ENCODE data around the gene EFCAB12.
"Not testable (repeated sequence)": the region's sequence is repeated elsewhere in the genome, so short reads cannot be mapped to it uniquely, and the experiment has no call there.

EFCAB12 gene

DNA sequence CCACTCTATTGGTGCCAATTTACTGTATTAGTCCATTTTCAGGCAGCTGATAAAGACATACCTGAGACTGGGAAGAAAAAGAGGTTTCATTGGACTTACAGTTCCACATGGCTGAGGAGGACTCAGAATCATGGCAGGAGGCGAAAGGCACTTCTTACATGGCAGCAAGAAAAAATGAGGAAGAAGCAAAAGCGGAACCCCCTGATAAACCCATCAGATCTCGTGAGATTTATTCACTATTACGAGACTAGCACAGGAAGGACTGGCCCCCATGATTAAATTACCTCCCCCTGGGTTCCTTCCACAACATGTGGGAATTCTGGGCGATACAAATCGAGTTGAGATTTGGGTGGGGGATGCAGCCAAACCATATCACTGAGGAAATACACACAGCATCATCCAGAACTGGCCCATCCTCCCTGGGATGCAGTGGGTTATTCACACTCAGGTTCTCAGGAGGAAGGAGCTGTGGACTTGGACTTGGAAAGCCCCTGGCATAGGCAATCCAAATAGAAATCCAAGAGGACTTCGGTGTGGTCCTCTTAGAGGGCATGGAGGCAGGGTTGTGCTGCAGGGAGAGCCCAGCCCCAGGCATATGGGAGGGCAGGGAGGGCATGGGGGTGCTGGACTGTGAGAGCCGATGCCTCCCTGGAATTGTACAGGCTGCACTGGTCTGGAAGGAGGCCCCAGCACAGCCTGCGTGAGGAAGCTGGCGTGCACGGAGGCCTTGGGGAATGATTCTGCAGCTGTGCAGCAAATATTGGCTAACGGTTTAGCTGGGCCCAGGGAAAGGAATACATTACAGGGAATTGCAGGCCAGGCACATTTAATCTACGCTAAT lies 62.9 kb downstream of the EFCAB12 start:
- DNase-seq (ENCODE audit: low spot score), result no peak

DNA sequence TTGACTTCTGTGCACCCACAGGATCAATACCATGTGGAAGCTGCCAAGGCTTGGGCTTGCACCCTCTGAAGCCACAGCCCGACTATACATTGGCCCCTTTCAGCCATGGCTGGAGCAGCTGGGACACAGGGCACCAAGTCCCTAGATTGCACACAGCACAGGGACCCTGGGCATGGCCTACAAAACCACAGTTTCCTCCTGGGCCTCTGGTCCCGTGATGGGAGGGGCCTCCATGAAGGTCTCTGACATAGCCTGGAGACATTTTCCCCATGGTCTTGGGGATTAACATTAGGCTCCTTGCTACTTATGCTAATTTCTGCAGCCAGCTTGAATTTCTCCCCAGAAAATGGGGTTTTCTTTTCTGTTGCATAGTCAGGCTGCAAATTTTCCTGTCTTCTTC lies 63.6 kb downstream of the EFCAB12 start:
- DNase-seq (ENCODE audit: low spot score), result not testable (repeated sequence)

DNA sequence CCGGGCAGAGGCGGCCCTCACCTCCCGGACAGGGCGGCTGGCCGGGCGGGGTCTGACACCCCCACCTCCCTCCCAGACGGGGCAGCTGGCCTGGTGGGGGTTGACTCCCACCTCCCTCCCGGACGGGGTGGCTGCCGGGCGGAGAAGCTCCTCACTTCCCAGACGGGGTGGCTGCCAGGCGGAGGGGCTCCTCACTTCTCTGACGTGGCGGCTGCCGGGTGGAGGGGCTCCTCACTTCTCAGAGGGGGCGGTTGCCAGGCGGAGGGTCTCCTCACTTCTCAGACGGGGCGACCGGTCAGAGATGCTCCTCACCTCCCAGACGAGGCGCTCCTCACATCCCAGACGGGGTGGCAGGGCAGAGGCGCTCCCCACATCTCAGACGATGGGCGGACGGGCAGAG lies 65.1 kb downstream of the EFCAB12 start:
- DNase-seq (ENCODE audit: low spot score), result not testable (repeated sequence)

DNA sequence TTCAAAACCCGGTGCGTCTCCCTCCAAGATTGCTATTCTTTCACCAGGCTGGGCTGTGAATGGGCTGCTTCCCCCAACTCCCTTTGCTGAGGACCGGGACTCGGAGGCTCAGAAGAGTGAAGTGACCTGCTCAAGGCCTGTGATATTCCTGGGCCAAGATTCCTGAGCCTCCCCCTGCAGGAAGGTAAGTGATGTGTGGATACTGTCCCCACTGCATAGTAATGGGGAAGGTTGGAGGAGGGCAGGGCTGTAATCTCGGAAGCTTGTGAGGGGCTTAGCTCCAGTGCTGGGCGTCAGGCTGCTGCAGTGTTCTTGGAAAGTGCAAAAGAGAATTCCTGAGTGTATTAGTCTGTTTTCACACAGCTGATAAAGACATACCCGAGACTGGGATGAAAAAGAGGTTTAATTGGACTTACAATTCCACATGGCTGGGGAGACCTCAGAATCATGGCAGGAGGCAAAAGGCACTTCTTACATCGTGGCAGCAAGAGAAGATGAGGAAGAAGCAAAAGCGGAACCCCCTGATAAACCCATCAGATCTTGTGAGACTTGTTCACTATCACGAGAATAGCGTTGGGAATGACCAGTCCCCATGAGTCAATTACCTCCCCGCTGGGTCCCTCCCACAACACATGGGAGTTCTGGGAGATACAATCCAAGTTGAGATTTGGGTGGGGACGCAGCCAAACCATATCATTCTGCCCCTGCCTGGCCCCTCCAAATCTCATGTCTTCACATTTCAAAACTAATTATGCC lies 67.6 kb downstream of the EFCAB12 start:
- no peak for DNase-seq (ENCODE audit: low spot score)

DNA sequence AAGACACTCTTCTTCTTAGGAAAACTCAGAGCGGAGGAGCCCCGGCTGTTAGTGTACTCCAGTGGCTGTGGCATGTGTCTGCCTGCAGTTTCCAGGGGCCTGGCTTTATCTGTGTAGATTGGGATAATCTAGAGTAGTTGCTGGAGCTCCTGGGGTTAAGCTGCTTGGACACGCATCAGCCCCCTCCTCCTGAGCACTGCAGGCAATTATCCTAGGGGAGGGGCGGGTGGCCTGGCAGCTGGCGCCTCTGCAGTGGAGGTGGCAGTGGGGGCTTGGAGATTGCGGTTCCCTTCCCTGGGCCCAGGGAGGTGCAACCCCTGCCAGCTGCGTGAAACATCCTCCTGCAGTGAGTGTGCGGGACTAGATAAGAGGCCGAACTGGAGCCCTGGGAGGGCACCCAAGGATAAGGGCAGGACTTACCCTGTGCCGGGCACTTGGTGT lies 68.2 kb downstream of the EFCAB12 start:
- DNase-seq (ENCODE audit: low spot score), result no peak

DNA sequence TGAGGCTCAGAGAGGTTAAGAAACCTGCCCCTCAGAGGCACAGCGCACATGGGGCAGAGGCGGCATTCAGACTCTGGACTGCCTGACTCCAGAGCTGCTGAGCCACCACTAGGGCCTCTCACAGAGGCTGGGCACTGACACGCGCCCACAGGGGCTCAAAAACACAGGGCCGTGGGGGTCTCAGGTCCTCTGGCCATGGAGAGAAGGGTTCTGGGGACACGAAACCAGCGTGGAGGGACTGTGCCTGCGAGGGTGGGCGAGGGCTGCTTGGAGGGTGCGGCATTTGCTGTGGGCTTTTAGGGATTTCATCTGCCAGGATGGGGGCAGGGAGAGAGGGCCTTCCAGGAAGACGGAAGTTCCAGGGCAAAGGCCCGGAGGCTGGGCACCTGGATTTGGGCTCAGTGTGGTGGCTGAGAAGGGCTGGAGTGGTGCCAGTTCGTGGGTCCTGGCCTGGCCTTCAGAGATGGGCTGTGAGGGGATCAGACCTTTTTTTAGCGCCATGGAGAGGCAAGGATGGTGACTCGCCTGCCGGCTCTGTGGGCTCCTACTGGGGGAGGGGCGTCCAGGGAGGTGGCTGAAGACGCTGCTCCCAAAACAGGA lies 69.6 kb downstream of the EFCAB12 start:
- DNase-seq (ENCODE audit: low spot score), result no peak

DNA sequence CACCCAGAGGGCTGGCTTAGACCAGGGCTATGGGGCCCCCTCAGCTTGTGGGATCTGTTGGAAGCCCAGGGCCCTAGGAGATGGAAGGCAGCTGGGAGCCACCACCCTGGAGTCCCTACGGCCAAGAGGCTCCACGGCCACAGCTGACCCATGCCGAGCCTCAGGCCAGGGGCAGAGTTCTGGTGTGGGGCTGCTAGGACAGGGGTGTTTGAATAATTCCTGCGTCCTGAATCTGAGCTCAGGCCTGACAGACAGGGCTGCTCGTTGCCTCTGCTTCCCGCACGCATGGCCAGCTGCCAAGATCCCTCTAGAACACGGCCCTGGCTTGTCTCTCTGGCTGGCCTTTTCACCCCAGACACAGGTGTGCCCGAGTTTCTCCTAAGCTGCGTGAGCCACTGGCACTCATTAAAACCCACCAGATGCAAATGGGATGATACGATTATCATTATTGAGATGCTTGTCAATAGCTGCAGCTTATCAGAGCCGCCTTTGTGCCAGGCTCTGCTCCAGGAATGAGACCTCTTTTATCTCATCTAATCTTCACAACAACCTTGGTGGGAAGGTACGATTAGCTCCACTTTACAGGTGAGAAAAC lies 70.2 kb downstream of the EFCAB12 start:
- no peak for DNase-seq (ENCODE audit: low spot score)

DNA sequence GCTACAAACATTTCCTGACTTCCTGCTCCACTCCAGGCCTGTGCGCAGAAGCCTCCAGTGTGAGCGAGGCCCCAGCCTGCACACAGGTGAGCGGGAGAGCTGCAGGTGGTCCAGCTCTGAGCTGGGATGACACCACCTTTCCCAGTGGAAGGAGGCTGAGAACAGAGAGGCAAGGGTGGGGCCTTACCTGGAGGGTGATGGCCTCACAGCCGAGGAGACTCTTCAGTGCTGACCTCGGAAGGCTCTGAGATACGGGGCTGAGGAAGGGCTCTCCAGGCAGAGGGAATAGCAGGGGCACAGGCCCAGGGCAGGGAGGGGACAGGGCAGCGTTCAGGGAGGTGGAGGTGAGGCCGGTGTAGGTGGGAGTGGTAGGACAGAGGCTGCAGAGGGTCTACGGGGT lies 70.8 kb downstream of the EFCAB12 start:
- no peak for DNase-seq (ENCODE audit: low spot score)

DNA sequence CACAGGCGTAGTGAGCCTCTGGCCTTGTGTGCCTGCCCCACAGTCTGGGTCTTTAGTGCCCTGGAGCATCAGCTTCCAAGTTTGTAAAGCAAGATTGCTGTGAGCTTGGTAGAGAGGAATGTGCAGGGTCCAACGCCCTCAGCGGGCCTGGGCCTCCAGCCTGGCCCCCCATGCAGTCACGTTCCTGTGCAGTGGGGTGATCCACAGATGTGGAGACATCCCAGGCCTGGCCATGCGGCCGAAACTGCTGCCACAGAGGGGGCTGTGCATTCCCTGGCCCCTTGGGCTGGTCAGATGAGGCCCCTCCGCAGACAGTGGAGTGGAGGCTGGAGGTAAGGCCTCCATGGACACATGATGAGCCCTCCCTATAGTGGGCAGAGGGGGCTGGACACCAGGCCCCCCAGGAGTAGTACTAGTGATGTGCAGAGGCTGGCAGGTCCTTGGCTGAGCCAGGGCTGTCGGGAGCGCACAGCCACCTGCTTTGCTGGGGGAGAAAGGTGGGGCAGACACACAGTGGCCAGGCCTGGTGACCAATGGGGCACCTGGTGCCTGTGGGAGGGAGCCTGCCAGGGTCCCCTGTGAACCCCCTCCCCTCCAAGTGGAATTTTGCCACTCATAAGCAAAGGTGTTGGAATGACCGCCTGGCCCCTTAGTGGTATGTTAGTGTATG lies 71.5 kb downstream of the EFCAB12 start:
- DNase-seq (ENCODE audit: low spot score), result no peak

DNA sequence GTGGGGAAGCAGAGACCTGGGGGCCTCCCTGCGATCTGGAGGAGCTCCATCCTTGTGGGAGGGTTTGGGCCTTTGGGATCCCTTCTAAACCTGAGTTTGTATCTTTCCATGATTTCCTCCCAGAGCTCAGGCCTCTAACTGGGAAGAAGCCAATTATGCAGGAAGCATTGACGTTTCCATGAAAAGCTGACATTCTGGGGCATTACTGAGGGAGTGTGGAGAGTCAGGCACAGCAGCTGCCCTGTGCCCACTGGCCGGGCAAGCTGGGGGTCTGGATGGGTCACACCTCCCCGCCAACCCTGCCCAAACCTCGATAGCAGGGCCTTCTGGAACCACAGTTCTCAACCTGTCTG lies 74.9 kb downstream of the EFCAB12 start:
- no peak for DNase-seq (ENCODE audit: low spot score)

DNA sequence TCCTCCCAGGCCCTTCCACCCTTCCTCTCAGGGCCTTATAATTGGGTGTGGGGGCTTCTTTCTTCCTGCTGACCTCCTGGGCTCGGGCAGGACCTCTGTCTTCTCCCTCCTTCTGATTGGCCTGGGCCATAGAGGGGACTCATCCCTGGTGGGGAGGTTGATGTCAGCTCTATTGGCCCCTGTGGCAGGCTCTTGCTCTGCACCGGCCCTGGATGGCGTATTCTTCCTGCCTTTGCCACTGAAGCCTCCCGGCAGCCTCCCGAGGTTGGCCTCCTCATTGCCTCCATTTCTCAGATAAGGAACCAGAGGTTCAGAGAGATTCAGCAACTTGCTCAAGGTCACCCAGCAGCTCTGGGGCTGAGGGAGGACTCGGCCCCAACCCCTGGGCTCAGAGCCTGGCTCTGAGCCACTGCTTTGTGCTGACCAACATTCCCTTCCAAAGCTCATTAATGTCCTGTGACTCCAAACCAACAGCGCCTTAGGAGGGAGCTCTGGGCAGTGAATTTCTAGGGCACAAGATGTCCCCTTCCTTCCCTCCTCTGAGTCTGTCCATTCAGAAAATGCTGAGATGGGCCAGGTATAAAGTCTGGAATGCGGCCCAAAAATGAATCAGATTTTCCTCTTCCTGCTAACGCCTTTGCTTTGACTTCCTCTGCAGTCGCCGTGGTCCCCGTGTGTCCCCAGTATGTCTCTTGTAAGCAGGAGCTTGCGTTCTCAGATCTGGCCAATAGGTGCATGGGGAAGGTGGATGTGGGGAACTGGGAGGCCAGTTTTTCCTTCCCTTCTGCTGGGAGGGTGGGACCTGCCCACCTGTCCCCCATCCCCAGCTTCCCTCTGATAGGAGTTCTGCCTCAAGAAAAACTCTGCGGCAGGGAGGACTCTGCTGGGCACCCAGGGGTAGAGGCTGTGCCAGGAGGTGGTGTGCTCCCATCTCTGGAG lies 75.5 kb downstream of the EFCAB12 start:
- DNase-seq (ENCODE audit: low spot score), result no peak

DNA sequence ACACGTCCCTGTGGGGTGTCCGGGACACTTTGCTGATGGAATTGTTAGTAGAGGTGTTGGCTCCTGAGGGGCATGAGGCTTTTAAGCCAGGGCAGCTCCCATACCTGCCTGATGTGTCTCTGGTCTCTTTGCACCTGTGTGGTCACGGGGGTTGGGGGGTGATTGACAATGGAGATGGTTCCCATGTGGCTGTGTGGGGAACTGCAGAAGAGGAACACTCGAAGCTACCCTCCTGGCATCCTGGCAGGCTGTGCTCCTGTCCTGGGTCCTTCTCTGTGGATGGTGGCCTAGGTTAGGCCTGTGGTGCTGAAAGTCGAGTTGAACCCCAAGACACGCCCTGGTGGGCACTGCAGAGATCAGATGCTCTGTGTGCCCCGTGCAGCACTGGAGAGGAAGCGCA lies 76.4 kb downstream of the EFCAB12 start:
- DNase-seq (ENCODE audit: low spot score), result no peak

All from SW480 (cell line).